SH-SY5Y (cell line): Measurements from ENCODE around the gene C1orf53.

Source experiments
- GATA2 ChIP-seq: IDR thresholded peaks from 2 replicates; pipeline ENCODE4 v1.6.1; 2011; ENCODE audit warnings: mild to moderate bottlenecking, low read depth, low read length
- GATA3 ChIP-seq: IDR thresholded peaks from 2 replicates; pipeline ENCODE4 v1.6.1; 2011; ENCODE audit warnings: low read depth, mild to moderate bottlenecking, low read length, moderate library complexity

DNA sequence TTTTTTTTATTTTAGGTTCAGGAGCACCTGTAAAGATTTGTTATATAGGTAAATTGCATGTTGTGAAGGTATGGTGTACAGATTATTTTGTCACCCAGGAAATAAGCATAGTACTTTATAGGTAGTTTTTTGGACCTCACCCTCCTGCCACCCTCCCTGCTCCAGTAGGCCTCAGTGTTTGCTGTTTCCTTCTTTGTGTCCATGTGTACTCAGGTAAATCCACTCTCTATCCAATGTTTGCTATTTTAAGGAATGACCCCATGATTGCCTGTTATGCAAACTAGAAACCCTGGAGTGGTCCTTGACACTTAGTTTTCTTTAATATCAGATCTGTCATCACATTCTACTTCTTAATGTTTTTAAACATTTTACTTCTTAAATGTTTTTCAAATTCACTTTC lies 48.7 kb downstream of the C1orf53 start:
- TF ChIP-seq GATA2 (no peak), GATA3 (no peak)
